WI38 (cell line): Measurements from ENCODE around the gene COL23A1.

Experiments
- H3K4me3 ChIP-seq: 2 replicates; pipeline ENCODE4 v1.5.1; 2011; ENCODE audit warnings: low read depth, mild to moderate bottlenecking, control low read depth, low read length
- TF ChIP-seq, protein P1 (sequence below): IDR thresholded peaks from 2 replicates; pipeline ENCODE4 v1.5.1; 2012; ENCODE audit warnings: low read depth, mild to moderate bottlenecking, control low read depth, low read length

COL23A1 gene

GRCh38 chr5:178291969-178292825 lies 298.0 kb downstream of the COL23A1 start:
- no peak overlapping the region for H3K4me3 ChIP-seq
- TF ChIP-seq, protein P1, sequence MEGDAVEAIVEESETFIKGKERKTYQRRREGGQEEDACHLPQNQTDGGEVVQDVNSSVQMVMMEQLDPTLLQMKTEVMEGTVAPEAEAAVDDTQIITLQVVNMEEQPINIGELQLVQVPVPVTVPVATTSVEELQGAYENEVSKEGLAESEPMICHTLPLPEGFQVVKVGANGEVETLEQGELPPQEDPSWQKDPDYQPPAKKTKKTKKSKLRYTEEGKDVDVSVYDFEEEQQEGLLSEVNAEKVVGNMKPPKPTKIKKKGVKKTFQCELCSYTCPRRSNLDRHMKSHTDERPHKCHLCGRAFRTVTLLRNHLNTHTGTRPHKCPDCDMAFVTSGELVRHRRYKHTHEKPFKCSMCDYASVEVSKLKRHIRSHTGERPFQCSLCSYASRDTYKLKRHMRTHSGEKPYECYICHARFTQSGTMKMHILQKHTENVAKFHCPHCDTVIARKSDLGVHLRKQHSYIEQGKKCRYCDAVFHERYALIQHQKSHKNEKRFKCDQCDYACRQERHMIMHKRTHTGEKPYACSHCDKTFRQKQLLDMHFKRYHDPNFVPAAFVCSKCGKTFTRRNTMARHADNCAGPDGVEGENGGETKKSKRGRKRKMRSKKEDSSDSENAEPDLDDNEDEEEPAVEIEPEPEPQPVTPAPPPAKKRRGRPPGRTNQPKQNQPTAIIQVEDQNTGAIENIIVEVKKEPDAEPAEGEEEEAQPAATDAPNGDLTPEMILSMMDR: no peak

DNA sequence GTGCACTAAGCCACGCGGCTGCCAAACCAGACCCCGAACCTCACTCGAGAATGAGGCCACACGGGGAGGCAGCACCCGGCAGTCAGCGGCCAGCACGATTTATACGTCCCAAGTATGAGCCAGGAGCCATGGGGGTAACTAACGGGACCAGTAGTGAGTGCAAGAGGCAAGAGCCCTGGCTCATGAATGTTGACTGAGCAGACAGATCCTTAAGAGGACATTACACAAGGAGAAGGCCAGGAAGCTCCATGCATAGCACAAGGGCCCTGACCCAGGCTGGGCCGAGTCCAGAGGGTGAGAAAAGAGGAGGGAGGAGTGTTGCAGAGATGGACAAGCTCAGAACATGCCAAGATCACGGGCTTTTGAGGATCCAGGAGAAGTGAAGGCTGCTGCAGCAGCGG lies 299.0 kb downstream of the COL23A1 start:
- no peak overlapping the region for H3K4me3 ChIP-seq
- TF ChIP-seq, protein P1: no peak

GRCh38 chr5:178290376-178290775 lies 299.8 kb downstream of the COL23A1 start:
- TF ChIP-seq, protein P1: no peak
- no peak overlapping the region for H3K4me3 ChIP-seq

DNA sequence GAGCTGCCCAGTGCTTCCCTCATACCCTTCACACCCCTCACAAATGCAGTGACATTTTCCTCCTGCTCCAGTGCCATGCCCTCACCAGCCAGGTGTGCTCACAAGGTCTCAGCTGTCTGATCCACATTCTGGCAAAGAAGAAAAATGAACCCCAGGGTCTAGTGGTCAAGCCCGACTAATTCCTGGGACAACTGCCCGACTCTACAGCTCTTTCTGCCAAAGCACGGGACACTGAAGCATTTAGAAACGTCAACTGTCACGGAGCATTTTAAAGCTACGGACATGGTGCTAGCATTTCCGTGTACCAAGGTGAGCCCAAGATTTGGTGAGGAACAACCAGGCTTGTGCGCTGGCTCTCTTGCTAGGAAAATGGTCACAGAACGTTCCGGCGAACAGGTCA lies 300.8 kb downstream of the COL23A1 start:
- TF ChIP-seq, protein P1: no peak
- no peak overlapping the region for H3K4me3 ChIP-seq

DNA sequence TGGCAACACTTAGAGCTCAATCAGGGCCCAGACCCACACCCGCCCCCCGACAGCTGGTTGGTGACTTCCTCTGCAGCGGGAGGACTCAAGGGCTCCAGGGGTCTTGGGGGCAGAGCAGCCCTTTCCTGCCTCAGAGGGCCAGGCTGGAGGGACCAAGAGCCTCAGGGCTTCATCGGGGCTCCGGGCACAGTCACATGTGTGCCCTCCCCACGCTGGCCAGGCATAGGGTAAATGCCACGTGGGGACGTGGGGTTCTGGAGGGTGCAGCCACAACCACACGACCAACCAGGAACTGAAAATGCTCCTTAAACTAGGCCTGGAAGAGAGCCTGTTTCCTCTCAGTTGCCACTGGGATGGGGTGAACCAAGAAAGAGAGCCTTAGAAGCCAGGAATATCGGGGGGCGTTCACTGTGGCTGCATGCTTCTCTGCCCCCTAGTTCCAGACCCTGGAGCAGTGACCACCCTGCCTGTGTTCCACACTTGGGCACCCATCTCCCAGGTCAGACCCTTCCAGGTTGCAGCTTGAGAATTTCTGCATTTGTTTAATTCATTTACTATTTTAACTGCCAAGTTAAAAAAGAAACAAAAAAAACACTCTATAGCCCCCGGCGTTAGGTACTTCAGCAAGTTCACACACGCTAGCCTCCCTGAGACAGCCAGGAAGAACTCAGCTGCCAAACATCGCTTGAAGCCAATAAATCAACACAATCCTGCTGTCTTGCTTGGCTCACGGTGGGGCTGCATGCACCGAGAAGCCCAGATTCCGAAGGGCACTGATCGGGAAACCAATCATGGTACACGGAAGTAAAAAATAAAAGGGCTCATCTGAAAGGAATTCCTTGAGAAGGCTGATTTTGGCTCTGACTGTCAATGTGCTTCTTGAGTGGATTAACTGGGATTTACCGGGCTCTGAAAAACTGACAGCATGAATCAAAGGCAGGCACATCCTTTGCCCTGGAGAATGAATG lies 301.5 kb downstream of the COL23A1 start:
- H3K4me3 ChIP-seq: no peak overlapping the region
- TF ChIP-seq, protein P1: no peak

GRCh38 chr5:178287791-178288105 lies 302.4 kb downstream of the COL23A1 start:
- TF ChIP-seq, protein P1: no peak

More at GRCh38 chr5:178287791-178288105, 302.4 kb downstream of the COL23A1 start:
- H3K4me3 ChIP-seq: no peak overlapping the region
